ENCODE measurements around the gene PRKAG2. TPM values are rescaled to one million over a fixed set of nuclear protein-coding genes. Genes with fewer than 3 reads are reported as not detected.

PRKAG2 gene
- total RNA-seq, 3 donors from 2014 or later, result 32.3 to 56.6 (median 34.4) TPM

- Histone ChIP-seq H3K4me3 (no peak overlapping the region), H3K9me3 (no peaks in the 10 kb centered on the region), H3K27ac (no peak overlapping the region), H3K4me1 (peaks cover 0 to under 1% of the 10 kb centered on the region in 2 donors), H3K27me3 (no peaks in the 10 kb centered on the region), H3K36me3 (no peaks in the 10 kb centered on the region)
- no peak for TF ChIP-seq CTCF (IDR thresholded peaks at IDR 0.05)
- TF ChIP-seq POLR2A (IDR thresholded peaks at IDR 0.05), result no peak
- TF ChIP-seq POLR2AphosphoS5 (IDR thresholded peaks at IDR 0.05), result no peak
- no peak for DNase-seq (ENCODE audit: low spot score in 2 of 2)
- intact Hi-C loops (cut with DNase I; ENCODE audit: low total_unique reads), result loop anchor here (10.0 kb wide), 1 partner anchor 153 kb away; no protein-coding TSS in a partner anchor
Observed at GRCh38 chr7:151572136-151572535, 304.8 kb downstream of the PRKAG2 start.

- H3K36me3 ChIP-seq, result no peaks in the 10 kb centered on the region
- no peak overlapping the region for H3K4me3 ChIP-seq
- H3K9me3 ChIP-seq, result no peaks in the 10 kb centered on the region
- DNase-seq (ENCODE audit: low spot score in 2 of 2), result no peak
- intact Hi-C loops (cut with DNase I; ENCODE audit: low total_unique reads), result loop anchor here (10.0 kb wide), 1 partner anchor 153 kb away; no protein-coding TSS in a partner anchor
- TF ChIP-seq POLR2A (IDR thresholded peaks at IDR 0.05), result no peak
- no peak for TF ChIP-seq POLR2AphosphoS5 (IDR thresholded peaks at IDR 0.05)
- no peak for TF ChIP-seq CTCF (IDR thresholded peaks at IDR 0.05)
- peaks cover 0 to 7% of the 10 kb centered on the region in 2 donors for H3K4me1 ChIP-seq
- H3K27ac ChIP-seq, result no peak overlapping the region
- H3K27me3 ChIP-seq, result no peaks in the 10 kb centered on the region
Observed at GRCh38 chr7:151571471-151571870, 305.4 kb downstream of the PRKAG2 start.

- Histone ChIP-seq H3K27ac (no peak overlapping the region), H3K36me3 (no peaks in the 10 kb centered on the region), H3K4me1 (peaks cover 0 to 7% of the 10 kb centered on the region in 2 donors), H3K9me3 (no peaks in the 10 kb centered on the region), H3K4me3 (no peak overlapping the region), H3K27me3 (no peaks in the 10 kb centered on the region)
- intact Hi-C loops (cut with DNase I; ENCODE audit: low total_unique reads), result loop anchor here (10.0 kb wide), 1 partner anchor 154 kb away; no protein-coding TSS in a partner anchor
- TF ChIP-seq CTCF (IDR thresholded peaks at IDR 0.05) (peak in 1 of 3 donors; percentile 21), POLR2A (IDR thresholded peaks at IDR 0.05) (no peak)
- no peak for DNase-seq (ENCODE audit: low spot score in 2 of 2)
Observed at GRCh38 chr7:151570366-151570915, 306.5 kb downstream of the PRKAG2 start.

- H3K27me3 ChIP-seq, result no peaks in the 10 kb centered on the region
- TF ChIP-seq POLR2AphosphoS5 (IDR thresholded peaks at IDR 0.05) (no peak), CTCF (IDR thresholded peaks at IDR 0.05) (no peak), POLR2A (IDR thresholded peaks at IDR 0.05) (no peak)
- H3K27ac ChIP-seq, result no peak overlapping the region
- H3K4me1 ChIP-seq, result peaks cover 0 to 7% of the 10 kb centered on the region in 2 donors
- intact Hi-C loops (cut with DNase I; ENCODE audit: low total_unique reads), result no loop called here
- no peaks in the 10 kb centered on the region for H3K9me3 ChIP-seq
- DNase-seq (ENCODE audit: low spot score in 2 of 2), result no peak
- H3K4me3 ChIP-seq, result no peak overlapping the region
- no peaks in the 10 kb centered on the region for H3K36me3 ChIP-seq
Observed at GRCh38 chr7:151568956-151569940, 307.7 kb downstream of the PRKAG2 start.

GRCh38 chr7:151566897-151567320, 310.0 kb downstream of the PRKAG2 start:
- peak in 1 of 2 donors; percentile 66 for DNase-seq (ENCODE audit: low spot score in 2 of 2)
- peak in 2 of 3 donors; percentile 24 for TF ChIP-seq POLR2AphosphoS5 (IDR thresholded peaks at IDR 0.05)
- TF ChIP-seq POLR2A (IDR thresholded peaks at IDR 0.05), result no peak
- Histone ChIP-seq H3K4me1 (peaks cover 0 to 7% of the 10 kb centered on the region in 2 donors), H3K27ac (peak overlapping the region; percentile 70 to 83), H3K27me3 (no peaks in the 10 kb centered on the region), H3K36me3 (no peaks in the 10 kb centered on the region), H3K4me3 (no peak overlapping the region), H3K9me3 (no peaks in the 10 kb centered on the region)
- intact Hi-C loops (cut with DNase I; ENCODE audit: low total_unique reads), result no loop called here

Data from breast epithelium (tissue), 4 donors.